ENCODE data around the gene CCDC187. TPM values are rescaled to one million over a fixed set of nuclear protein-coding genes. Genes with fewer than 3 reads are reported as not detected.

Gene CCDC187
- total RNA-seq, 1 donor from 2014 or later, result 6.6 TPM

DNA sequence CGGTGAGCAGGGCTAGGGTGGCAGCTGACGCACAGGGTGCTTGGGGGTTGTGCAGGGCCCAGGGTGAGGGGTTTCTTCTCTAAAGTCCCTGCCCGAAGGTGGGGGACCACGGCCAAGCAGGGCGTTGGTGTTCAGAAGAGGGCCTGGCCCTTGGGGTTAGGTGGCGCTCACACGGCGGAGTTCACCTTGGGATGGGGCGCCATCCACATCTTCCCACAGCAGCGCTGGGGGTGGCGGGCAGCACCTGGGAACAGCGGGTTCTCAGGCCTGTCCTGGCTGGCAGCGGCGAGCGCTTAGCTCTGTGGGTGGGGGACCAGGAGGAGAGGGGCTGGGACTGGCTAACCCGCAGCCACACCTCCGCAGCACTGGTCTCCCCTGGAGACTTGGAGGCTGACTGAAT, 29.6 kb upstream of the CCDC187 start:
- ATAC-seq, result no peak

GRCh38 chr9:136333045-136333444, 29.2 kb upstream of the CCDC187 start:
- Histone ChIP-seq H3K27me3 (ENCODE audit: low read depth) (no peaks in the 10 kb centered on the region), H3K9me3 (no peaks in the 10 kb centered on the region), H3K36me3 (peaks cover 17% of the 10 kb centered on the region), H3K4me3 (no peak overlapping the region), H3K27ac (no peak overlapping the region), H3K4me1 (peaks cover 12% of the 10 kb centered on the region)
- DNase-seq, result no peak
- TF ChIP-seq CTCF (IDR thresholded peaks at IDR 0.05), result no peak
- intact Hi-C loops (cut with DNase I), result no loop called here
- ATAC-seq, result no peak

More for the DNA sequence above, 29.6 kb upstream of the CCDC187 start:
- no peaks in the 10 kb centered on the region for H3K9me3 ChIP-seq
- no peak for DNase-seq
- intact Hi-C loops (cut with DNase I), result no loop called here
- H3K27me3 ChIP-seq (ENCODE audit: low read depth), result no peaks in the 10 kb centered on the region
- no peak overlapping the region for H3K27ac ChIP-seq
- peaks cover 21% of the 10 kb centered on the region for H3K36me3 ChIP-seq
- TF ChIP-seq CTCF (IDR thresholded peaks at IDR 0.05), result no peak
- H3K4me3 ChIP-seq, result no peak overlapping the region
- peaks cover 8% of the 10 kb centered on the region for H3K4me1 ChIP-seq

GRCh38 chr9:136332482-136332983, 28.6 kb upstream of the CCDC187 start:
- peaks cover 13% of the 10 kb centered on the region for H3K36me3 ChIP-seq
- ATAC-seq (no peak), DNase-seq (no peak)
- H3K9me3 ChIP-seq, result no peaks in the 10 kb centered on the region
- intact Hi-C loops (cut with DNase I), result no loop called here
- no peak for TF ChIP-seq CTCF (IDR thresholded peaks at IDR 0.05)
- no peak overlapping the region for H3K27ac ChIP-seq
- no peaks in the 10 kb centered on the region for H3K27me3 ChIP-seq (ENCODE audit: low read depth)
- H3K4me1 ChIP-seq, result peaks cover 15% of the 10 kb centered on the region
- H3K4me3 ChIP-seq, result no peak overlapping the region

DNA sequence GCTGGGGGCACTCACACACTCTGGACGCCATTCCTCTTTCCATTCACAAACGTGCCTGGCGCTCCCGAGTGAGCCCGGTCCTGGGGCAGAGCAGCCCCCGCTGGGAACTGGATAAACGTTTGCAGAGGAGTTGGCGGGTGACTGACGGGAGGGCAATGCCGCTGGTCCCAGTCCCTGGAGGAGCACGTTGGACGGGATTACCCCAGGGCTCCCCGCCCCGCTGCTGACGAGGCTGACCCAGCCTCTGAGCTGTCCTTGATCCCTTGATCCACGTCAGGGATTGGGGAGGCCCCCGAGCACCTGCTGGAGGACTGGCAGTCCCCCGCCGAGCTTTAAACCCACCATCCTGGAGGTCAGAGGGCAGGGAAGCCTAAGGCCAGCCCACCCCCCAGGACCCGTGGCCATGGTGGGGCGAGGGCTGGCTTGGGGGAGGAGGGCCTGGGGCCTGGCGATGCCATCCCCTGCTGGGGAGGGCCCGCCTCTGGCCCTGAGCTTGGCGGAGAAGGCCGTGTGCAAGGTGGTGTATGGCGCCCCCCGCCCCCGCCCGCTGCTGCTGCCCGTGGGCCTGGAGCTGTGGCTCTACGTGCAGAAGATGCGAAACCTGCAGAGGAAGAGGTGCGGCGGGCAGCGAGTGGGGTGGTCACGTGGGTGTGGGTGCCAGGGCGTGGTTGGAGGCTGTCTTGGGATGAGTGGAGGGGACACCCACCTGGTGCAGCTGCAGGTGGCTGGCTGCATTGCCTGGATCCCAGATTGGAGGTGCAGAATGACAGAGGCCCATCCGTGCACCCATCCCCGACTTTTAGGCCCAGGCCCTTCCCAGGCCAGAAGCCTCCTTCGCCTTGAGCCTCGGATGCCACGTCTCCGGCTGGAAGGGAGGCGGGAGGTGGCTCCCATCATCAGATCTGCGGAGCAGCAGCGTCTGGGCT, 27.9 kb upstream of the CCDC187 start:
- Histone ChIP-seq H3K27ac (no peak overlapping the region), H3K4me3 (no peak overlapping the region), H3K9me3 (no peaks in the 10 kb centered on the region), H3K4me1 (peaks cover 19% of the 10 kb centered on the region), H3K36me3 (peaks cover 7% of the 10 kb centered on the region), H3K27me3 (ENCODE audit: low read depth) (no peaks in the 10 kb centered on the region)
- TF ChIP-seq CTCF (IDR thresholded peaks at IDR 0.05), result no peak
- intact Hi-C loops (cut with DNase I), result no loop called here
- no peak for ATAC-seq
- no peak for DNase-seq

GRCh38 chr9:136331030-136331429, 27.1 kb upstream of the CCDC187 start:
- Histone ChIP-seq H3K27ac (no peak overlapping the region), H3K4me3 (no peak overlapping the region), H3K27me3 (ENCODE audit: low read depth) (peaks cover under 1% of the 10 kb centered on the region), H3K4me1 (peaks cover 26% of the 10 kb centered on the region), H3K36me3 (no peaks in the 10 kb centered on the region), H3K9me3 (no peaks in the 10 kb centered on the region)
- TF ChIP-seq CTCF (IDR thresholded peaks at IDR 0.05), result no peak
- intact Hi-C loops (cut with DNase I), result no loop called here
- no peak for DNase-seq
- no peak for ATAC-seq

Data from lower lobe of right lung (tissue), 2 donors.